Right kidney (tissue), 9 donors: ENCODE measurements around the gene ZBTB22.
"Not testable (repeated sequence)": the region's sequence is repeated elsewhere in the genome, so short reads cannot be mapped to it uniquely, and the experiment has no call there.

Source experiments
- DNase-seq: peaks from one replicate; pipeline ENCODE4 v3.0.0-alpha.2; 2016
- long read RNA-seq, 8 donors: transcript quantifications; one replicate each; lab custom pipeline, GENCODE V29; 2026

Gene ZBTB22
- long read RNA-seq, donor 1, transcript ZBTB22-208 (2 exons, 2,651 nt): major isoform, 11 of 11 reads
- long read RNA-seq, donor 1, partial matches to known transcripts: 0 of 11 reads
- long read RNA-seq, donor 1, other reads (novel, unspliced or antisense): 0 of 11 reads
- long read RNA-seq, donor 2, transcript ZBTB22-208 (2 exons, 2,651 nt): major isoform, 8 of 8 reads
- long read RNA-seq, donor 2, partial matches to known transcripts: 0 of 8 reads
- long read RNA-seq, donor 2, other reads (novel, unspliced or antisense): 0 of 8 reads
- long read RNA-seq, donor 3, transcript ZBTB22-208 (2 exons, 2,651 nt): major isoform, 5 of 17 reads
- long read RNA-seq, donor 3, partial matches to known transcripts: 12 of 17 reads
- long read RNA-seq, donor 3, other reads (novel, unspliced or antisense): 0 of 17 reads
- long read RNA-seq, donor 4, transcript ZBTB22-208 (2 exons, 2,651 nt): major isoform, 9 of 9 reads
- long read RNA-seq, donor 4, partial matches to known transcripts: 0 of 9 reads
- long read RNA-seq, donor 4, other reads (novel, unspliced or antisense): 0 of 9 reads
- long read RNA-seq, donor 5, transcript ZBTB22-208 (2 exons, 2,651 nt): major isoform, 15 of 15 reads
- long read RNA-seq, donor 5, partial matches to known transcripts: 0 of 15 reads
- long read RNA-seq, donor 5, other reads (novel, unspliced or antisense): 0 of 15 reads
- long read RNA-seq, donor 6, transcript ZBTB22-208 (2 exons, 2,651 nt): major isoform, 16 of 16 reads
- long read RNA-seq, donor 6, partial matches to known transcripts: 0 of 16 reads
- long read RNA-seq, donor 6, other reads (novel, unspliced or antisense): 0 of 16 reads
- long read RNA-seq, donor 7, transcript ZBTB22-208 (2 exons, 2,651 nt): major isoform, 21 of 21 reads
- long read RNA-seq, donor 7, partial matches to known transcripts: 0 of 21 reads
- long read RNA-seq, donor 7, other reads (novel, unspliced or antisense): 0 of 21 reads
- long read RNA-seq, donor 8, transcript ZBTB22-208 (2 exons, 2,651 nt): major isoform, 9 of 9 reads
- long read RNA-seq, donor 8, partial matches to known transcripts: 0 of 9 reads
- long read RNA-seq, donor 8, other reads (novel, unspliced or antisense): 0 of 9 reads

DNA sequence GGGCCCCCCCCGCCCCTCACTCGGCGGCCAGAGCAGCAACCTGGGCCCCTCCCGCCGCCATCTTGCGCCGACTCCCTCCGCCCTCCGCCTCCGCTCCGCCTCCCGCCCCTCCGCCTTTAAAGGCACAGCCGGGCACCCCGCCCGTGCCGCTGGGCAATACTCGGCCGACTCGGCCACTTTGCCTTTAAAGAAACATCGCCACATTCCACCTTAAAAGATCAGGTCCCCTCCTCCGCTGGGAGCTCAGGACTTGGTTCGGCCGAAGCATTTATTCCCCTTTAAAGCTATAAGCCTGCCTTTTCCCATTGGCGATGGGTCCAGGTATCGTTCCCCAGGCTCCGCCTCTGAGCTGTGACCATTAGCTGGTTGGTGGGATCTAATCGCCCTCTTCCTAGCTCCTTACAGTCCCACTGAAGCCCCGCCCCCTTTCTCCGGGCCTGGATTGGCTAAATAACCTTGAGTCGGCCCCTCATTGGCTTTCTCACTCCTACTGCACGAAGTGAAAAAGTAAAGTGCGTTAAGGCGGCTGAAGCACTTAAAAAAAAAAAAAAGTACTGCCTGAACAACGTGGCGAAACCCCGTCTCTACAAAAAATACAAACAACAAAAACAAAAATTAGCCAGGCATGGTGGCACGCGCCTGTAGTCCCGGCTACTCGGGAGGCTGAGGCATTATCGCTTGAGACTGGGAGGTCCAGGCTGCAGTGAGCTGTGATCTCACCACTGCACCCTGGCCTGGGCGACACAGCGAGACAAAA, at the start of gene ZBTB22:
ZBTB22 (minus strand) TSS at position 76 of the 757 bp plus-strand sequence. CDS start 828 bp downstream, outside the sequence.
- peak; percentile 97 for DNase-seq

- no peak for DNase-seq
Observed at GRCh38 chr6:33367009-33367714, 49.6 kb upstream of the ZBTB22 start.

- not testable (repeated sequence) for DNase-seq
Observed at GRCh38 chr6:33365206-33365971, 47.8 kb upstream of the ZBTB22 start.

DNA sequence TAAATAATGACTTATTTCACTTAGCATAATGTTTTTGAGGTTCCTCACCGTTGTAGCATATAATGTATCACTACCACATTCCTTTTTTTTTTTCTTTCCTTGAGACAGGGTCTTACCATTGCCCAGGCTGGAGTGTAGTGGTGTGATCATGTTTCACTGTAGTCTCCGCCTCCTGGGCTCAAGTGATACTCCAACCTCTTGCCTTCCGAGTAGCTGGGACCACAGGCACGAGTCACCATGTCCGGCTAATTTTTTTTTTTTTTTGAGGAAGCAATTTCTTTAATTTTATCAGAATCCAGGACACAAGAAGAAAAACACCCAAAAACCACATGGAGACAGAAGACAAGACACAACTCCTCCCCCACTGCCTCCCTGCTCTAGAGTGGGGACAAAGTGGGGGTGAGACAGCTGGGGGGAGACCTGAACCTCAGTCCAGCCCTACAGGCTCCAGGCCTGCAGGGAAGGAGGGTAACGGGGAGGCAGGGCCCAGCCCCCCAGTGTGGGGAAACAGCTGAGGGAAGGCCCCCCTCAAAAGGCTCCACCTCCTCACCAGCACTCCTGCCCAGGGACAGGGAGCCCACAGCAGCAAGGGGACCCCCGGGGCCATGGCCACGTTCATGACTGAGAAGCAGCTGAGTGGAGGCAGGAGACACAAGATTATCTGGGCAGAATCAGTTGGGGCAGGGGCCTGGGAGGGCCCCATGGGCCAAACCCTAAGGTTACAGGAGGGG, 47.1 kb upstream of the ZBTB22 start:
- peak; percentile 36 for DNase-seq

DNA sequence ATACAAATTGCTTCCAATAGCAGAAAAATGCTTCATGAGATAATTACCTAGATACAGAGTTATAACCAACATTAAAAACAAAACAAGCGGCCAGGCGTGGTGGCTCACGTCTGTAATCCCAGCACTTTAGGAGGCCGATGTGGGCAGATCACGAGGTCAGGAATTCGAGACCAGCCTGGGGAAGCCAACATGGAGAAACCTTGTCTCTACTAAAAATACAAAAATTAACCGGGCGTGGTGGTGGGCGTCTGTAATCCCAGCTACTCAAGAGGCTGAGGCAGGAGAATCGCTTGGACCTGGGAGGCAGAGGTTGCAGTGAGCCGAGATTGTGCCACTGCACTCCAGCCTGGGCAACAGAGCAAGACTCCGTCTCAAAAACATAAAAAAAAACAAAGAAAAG, 45.9 kb upstream of the ZBTB22 start:
- DNase-seq: not testable (repeated sequence)

- DNase-seq: no peak
Observed at GRCh38 chr6:33359331-33359730, 41.8 kb upstream of the ZBTB22 start.

DNA sequence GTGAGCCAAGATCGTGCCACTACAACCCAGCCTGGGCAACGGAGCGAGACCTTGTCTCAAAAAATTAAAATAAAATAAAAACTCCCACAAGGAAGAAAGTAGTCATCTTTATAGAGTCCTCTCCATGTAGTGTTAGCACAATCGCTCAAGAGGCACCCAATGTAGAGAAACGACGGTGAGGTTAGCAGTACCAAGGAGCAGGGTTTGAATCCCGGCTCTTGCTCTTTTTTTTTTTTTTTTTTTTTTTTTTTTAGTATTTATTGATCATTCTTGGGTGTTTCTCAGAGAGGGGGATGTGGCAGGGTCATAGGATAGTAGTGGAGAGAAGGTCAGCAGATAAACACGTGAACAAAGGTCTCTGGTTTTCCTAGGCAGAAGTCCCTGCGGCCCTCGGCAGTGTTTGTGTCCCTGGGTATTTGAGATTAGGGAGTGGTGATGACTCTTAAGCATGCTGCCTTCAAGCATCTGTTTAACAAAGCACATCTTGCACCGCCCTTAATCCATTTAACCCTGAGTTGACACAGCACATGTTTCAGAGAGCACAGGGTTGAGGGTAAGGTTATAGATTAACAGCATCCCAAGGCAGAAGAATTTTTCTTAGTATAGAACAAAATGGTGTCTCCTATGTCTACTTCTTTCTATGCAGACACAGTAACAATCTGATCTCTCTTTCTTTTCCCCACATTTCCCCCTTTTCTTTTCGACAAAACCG, 39.8 kb upstream of the ZBTB22 start:
- DNase-seq: not testable (repeated sequence)

DNA sequence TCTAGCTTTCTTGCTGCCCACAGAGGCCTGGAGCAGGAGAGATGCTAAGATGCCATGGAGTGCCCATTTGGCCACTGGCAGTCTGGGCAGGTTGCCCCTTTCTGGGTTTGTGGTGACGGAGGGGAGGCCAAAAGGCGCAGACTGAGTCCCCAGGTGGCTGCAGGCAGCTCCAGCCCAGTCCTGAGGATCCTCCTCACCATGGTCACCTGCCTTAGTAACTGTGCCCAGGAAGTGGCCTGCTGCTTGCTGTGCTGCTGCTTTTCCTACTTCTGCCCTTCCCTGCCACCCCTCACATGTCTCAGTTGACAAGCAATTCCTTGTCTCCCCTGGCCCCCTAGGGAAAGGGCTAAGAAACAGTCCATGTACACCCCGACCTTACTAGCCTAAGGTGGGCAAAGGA, 38.8 kb upstream of the ZBTB22 start:
- no peak for DNase-seq

DNA sequence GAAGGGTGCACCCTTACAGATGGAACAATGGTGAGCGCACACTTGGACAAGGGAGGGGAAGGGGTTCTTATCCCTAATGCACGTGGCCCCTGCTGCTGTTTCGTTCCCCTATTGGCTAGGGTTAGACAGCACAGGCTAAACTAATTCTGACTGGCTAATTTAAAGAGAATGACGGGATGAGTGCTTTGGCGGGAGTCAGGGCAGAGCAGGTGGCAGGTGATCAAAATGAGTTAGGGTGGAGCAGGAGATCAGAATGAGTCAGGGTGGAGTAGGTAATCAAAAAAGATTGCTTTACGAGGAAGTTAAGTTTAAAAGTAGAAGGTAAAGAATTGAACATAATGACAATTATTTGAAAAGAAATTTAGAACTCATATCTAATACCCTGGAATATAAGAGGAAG, 38.3 kb upstream of the ZBTB22 start:
- not testable (repeated sequence) for DNase-seq

DNA sequence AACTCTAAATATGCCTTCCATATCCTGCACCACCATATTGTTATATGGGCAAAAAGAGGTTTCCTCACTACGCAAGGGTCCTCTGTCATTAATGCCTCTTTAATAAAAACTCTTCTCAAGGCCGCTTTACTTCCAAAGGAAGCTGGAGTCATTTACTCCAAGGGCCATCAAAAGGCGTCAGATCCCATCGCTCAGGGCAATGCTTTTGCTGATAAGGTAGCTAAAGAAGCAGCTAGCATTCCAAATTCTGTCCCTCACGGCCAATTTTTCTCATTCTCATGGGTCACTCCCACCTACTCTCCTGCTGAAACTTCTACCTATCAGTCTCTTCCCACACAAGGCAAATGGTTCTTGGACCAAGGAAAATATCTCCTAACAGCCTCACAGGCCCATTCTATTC, 30.3 kb upstream of the ZBTB22 start:
- DNase-seq: no peak

DNA sequence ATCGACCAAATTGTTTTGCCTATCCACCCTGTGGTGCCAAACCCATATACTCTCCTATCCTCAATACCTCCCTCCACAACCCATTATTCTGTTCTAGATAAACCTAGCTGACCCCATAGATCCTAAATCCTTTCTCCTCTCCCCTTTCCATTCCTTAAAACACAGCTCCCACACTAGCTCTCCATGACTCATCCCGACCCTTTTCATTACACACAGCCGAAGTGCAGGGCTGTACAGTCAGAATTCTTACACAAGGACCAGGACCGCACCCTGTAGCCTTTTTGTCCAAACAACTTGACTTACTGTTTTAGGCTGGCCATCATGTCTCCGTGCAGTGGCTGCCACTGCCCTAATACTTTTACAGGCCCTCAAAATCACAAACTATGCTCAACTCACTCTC, 29.4 kb upstream of the ZBTB22 start:
- not testable (repeated sequence) for DNase-seq

- peak; percentile 42 for DNase-seq
Observed at GRCh38 chr6:33344701-33345697, 27.5 kb upstream of the ZBTB22 start.

DNA sequence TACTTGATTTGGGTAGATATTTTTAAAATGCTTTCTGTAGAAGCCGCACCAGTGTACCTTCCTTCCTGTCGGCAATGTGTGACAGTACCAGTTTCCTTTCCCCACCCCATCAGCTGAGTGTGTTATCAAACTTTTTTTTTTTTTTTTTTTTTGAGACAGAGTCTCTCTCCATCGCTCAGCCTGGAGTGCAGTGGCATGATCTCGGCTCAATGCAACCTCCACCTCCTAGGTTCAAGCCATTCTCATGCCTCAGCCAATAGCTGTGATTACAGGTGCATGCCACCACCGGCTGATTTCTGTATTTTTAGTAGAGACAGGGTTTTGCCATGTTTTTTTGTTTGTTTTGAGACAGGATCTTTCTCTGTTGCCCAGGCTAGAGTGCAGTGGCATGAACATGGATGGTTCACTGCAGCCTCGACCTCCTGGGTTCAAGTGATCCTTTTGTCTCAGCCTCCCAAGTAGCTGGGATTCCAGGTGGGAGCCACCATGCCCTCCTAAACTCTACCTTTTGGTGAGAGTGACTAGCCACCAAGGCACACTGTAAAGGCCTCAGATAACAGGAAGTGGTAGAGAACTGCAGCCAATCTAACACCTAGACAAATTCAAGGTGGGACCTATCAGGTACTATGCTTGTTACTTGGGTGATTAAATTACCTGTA, 26.5 kb upstream of the ZBTB22 start:
- DNase-seq: no peak

GRCh38 chr6:33343606-33343952, 26.0 kb upstream of the ZBTB22 start:
- not testable (repeated sequence) for DNase-seq

DNA sequence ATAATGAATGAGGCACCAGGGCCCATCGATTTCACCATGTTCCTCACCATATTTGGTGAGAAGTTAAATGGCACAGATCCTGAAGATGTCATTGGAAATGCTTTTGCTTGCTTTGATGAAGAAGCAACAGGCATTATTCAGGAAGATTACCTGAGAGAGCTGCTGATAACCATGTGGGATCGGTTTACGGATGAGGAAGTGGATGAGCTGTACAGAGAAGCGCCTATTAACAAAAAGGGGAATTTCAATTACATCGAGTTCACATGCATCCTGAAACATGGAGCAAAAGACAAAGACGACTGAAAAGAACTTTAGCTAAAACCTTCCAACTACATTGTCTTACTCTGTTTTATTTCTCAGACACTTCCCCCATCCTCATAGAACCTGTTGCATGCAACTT, 21.6 kb upstream of the ZBTB22 start:
- DNase-seq: no peak

DNA sequence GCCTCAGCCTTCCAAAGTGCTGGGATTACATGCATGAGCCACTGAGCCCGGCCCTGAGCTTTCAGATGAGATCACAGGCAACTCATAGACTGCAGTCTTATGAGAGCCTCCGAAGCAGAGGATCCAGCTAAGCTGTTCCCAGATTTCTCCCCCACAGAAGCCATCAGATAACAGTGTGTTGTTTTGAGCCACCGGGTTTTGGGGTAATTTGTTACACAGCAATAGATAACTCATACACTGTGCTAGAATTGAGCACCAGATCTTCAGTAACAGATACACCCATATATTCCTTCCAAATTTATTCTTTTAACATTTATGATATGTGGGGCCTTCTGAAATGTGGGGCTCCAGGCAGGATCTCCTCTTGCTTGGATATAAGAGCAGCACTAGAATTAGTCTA, 19.0 kb upstream of the ZBTB22 start:
- no peak for DNase-seq

DNA sequence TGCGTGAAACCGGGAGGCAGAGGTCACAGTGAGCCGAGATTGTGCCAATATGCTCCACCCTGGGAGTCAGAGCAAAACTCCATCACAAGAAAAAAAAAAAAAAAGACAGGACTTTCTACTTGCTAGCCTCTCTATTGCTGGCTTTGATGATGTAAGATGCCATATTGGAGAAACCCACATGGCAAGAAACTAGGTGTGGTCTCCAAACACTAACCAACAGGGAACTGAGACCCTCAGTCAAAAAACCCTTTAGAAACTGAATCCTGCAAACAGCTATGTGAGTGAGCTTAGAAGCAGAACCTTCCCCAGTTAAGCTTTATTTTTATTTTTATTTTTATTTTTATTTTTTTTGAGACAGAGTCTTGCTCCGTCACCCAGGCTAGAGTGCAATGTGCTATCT, 18.4 kb upstream of the ZBTB22 start:
- no peak for DNase-seq
